Measurements from ENCODE around the gene SCN4B.
"Not testable (repeated sequence)": the region's sequence is repeated elsewhere in the genome, so short reads cannot be mapped to it uniquely, and the experiment has no call there.

- TF ChIP-seq EZH2 (IDR thresholded peaks at IDR 0.05; ENCODE audit: low read depth, low read length, severe bottlenecking); JUND (IDR thresholded peaks at IDR 0.05; ENCODE audit: low read length); CREB1 (IDR thresholded peaks at IDR 0.05); USF2 (IDR thresholded peaks at IDR 0.05; ENCODE audit: low read length); CHD1 (IDR thresholded peaks at IDR 0.05; ENCODE audit: low read depth, low read length); POLR2A (IDR thresholded peaks at IDR 0.05; ENCODE audit: control extremely low read depth in 1 of 2, low read depth in 2 of 2, low read length in 2 of 2); SP1 (IDR thresholded peaks at IDR 0.05; ENCODE audit: low read depth, low read length); RAD21 (IDR thresholded peaks at IDR 0.05 in 1 of 2, conservative IDR thresholded peaks at IDR 0.05 in 1 of 2; ENCODE audit: low read depth in 2 of 2, low read length in 2 of 2); POLR2AphosphoS5 (IDR thresholded peaks at IDR 0.05; ENCODE audit: low read depth, low read length); ASH2L (IDR thresholded peaks at IDR 0.05; ENCODE audit: low read length); YY1 (IDR thresholded peaks at IDR 0.05; ENCODE audit: low read depth, low read length): not testable (repeated sequence)
- TF ChIP-seq, protein P1, sequence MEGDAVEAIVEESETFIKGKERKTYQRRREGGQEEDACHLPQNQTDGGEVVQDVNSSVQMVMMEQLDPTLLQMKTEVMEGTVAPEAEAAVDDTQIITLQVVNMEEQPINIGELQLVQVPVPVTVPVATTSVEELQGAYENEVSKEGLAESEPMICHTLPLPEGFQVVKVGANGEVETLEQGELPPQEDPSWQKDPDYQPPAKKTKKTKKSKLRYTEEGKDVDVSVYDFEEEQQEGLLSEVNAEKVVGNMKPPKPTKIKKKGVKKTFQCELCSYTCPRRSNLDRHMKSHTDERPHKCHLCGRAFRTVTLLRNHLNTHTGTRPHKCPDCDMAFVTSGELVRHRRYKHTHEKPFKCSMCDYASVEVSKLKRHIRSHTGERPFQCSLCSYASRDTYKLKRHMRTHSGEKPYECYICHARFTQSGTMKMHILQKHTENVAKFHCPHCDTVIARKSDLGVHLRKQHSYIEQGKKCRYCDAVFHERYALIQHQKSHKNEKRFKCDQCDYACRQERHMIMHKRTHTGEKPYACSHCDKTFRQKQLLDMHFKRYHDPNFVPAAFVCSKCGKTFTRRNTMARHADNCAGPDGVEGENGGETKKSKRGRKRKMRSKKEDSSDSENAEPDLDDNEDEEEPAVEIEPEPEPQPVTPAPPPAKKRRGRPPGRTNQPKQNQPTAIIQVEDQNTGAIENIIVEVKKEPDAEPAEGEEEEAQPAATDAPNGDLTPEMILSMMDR (IDR thresholded peaks at IDR 0.05; ENCODE audit: control extremely low read depth in 1 of 3, insufficient read depth in 1 of 3, low read depth in 1 of 3, low read length in 3 of 3): not testable (repeated sequence)
- TF ChIP-seq, protein P2, sequence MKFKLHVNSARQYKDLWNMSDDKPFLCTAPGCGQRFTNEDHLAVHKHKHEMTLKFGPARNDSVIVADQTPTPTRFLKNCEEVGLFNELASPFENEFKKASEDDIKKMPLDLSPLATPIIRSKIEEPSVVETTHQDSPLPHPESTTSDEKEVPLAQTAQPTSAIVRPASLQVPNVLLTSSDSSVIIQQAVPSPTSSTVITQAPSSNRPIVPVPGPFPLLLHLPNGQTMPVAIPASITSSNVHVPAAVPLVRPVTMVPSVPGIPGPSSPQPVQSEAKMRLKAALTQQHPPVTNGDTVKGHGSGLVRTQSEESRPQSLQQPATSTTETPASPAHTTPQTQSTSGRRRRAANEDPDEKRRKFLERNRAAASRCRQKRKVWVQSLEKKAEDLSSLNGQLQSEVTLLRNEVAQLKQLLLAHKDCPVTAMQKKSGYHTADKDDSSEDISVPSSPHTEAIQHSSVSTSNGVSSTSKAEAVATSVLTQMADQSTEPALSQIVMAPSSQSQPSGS (IDR thresholded peaks at IDR 0.05; ENCODE audit: low read length): not testable (repeated sequence)
Measured at GRCh38 chr11:118190942-118191506, 38.4 kb upstream of the SCN4B start.

Data from H1 (cell line).